ENCODE data around the gene SNPH. TPM values are rescaled to one million over a fixed set of nuclear protein-coding genes. Genes with fewer than 3 reads are reported as not detected.
A peak's percentile ranks its signal among the peaks of the same experiment; 100 is the strongest.

The SNPH gene
- total RNA-seq, 1 donor, result 1.3 TPM

DNA sequence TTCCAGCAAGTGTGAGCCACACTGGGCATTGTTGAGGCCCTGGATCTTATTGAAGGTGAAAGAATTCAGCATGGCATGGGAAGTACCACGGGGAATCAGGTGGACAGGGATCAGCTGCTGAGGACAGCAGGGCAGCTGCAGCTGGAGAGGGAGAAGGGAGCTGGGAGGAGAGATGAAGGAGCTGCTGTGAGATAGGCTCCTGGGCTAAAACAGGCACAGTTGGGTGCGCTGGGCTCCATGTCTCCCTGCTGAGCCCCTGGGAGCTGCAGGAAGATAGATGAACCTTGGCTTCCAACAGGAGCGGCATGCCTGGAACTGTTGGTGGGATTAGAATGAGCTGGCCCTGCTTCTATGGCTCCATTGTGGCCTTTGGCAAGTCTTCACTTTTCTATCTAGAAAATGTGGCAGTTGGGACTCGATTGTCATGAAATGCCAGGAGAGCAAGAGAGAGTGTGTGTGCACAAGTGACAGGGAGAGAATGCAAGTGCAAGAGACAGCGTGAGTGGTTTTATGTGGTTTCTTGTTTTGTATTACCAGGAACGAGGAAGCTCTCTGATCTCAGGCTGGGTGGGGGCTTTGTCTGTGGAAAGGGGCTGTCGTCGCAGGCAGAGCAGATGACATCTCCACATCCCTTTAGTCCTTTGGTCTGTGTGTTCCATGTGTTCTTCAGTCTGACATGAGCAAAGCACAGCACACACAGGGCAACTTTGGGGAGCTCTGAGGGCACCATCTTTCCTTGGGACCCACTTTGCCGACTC lies 20.4 kb downstream of the SNPH start:
- DNase-seq (ENCODE audit: low read depth in 2 of 3, low spot score in 2 of 3), result no peak

GRCh38 chr20:1287306-1287705 lies 21.2 kb downstream of the SNPH start:
- no peak for DNase-seq (ENCODE audit: low read depth in 2 of 3, low spot score in 2 of 3)

- no peak for DNase-seq (ENCODE audit: low read depth in 2 of 3, low spot score in 2 of 3)
Observed at GRCh38 chr20:1287787-1288569, 21.9 kb downstream of the SNPH start.

- DNase-seq (ENCODE audit: low read depth in 2 of 3, low spot score in 2 of 3), result no peak
Observed at GRCh38 chr20:1291191-1291741, 25.2 kb downstream of the SNPH start.

- no peak for DNase-seq (ENCODE audit: low read depth in 2 of 3, low spot score in 2 of 3)
Observed at GRCh38 chr20:1292620-1293019, 26.5 kb downstream of the SNPH start.

GRCh38 chr20:1293641-1294379 lies 27.7 kb downstream of the SNPH start:
- no peak for DNase-seq (ENCODE audit: low read depth in 2 of 3, low spot score in 2 of 3)

DNA sequence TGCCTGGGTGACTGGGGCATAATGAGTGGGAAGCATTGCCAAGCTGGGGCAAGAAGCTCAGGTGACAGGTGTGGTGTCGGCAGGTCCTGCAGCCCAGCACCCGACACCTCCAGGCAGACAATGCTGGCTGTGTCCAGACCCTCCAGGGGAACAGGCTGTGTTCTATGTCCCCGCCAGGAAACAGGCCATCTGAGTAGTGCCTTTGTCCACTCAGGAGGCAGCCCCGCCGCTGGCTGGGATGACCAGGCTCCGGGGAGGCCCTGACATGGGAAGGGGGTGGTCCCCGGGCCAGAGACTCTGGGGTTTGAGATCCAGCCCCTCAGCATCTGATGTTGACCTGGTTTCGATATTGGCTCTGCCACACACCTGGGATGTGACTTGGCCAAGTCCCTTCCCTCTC lies 28.4 kb downstream of the SNPH start:
- no peak for DNase-seq (ENCODE audit: low read depth in 2 of 3, low spot score in 2 of 3)

DNA sequence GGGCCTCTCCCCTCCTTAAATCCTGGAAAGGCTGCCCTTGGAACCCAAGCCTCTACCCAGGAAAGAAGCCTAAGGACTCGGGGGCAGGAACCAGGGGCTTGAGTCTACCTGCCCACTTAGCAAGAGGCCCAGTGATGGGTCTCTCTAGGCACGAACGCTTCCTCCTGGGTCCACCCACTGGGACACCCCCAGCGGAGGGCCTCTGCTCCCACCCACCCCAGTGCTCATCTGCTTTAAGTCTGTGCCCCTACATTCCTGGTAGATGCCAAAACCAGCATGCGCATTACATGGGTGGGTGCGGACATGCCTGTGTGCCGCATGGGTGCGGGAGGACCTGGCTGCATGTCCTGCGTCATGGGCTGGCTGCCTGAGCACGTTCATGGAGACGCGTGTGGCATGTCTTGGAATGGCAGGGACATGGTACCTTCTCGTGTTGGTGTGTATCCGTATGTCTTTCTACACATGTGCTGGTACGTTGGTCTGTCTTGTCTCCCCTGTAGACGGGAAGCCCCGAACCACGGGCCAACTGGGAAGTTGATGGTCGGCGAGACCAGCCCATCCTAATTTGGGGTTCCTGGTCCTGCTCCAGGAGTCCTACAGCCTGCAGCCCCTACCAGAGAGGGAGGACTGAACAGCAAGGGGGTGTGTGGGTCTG lies 29.3 kb downstream of the SNPH start:
- no peak for DNase-seq (ENCODE audit: low read depth in 2 of 3, low spot score in 2 of 3)

- no peak for DNase-seq (ENCODE audit: low read depth in 2 of 3, low spot score in 2 of 3)
Observed at GRCh38 chr20:1296117-1296610, 30.1 kb downstream of the SNPH start.

DNA sequence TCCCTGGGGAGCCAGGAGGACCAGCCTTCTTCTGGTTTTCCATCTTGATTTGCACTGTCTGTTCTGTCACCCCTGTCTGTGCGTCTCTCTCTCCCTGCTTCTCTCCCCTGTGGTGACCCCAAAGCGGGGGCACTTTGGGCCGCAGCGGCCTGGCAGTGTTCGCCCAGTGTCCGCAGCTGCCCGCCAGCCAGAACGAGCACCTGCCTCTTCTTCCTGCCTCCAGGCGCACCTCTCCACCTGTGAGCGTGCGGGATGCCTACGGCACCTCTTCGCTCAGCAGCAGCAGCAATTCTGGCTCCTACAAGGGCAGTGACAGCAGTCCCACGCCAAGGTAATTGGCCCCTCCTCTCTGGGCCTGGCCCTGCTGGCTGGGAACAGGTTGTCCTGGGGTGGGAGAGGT lies 30.8 kb downstream of the SNPH start:
- no peak for DNase-seq (ENCODE audit: low read depth in 2 of 3, low spot score in 2 of 3)

- DNase-seq (ENCODE audit: low read depth in 2 of 3, low spot score in 2 of 3), result no peak
Observed at GRCh38 chr20:1297486-1297885, 31.4 kb downstream of the SNPH start.

DNA sequence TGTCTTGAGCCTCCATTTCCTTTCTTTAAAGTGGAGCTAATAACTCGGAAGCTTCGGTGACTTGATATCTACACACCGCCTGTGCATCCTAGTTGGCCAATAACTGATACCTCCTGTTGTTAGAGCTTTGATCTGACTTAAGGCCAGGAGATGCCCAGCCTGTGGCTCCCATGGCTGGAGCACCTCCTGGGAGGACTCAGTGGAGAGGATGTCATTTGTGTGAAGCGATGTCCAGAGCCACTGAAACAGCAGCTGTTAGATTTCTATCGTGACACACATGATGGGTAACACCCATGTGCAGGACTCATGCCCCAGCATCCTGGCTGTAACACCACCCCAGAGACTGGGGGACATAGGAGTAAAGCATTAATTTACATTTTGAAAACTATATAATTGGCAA lies 32.1 kb downstream of the SNPH start:
- no peak for DNase-seq (ENCODE audit: low read depth in 2 of 3, low spot score in 2 of 3)

DNA sequence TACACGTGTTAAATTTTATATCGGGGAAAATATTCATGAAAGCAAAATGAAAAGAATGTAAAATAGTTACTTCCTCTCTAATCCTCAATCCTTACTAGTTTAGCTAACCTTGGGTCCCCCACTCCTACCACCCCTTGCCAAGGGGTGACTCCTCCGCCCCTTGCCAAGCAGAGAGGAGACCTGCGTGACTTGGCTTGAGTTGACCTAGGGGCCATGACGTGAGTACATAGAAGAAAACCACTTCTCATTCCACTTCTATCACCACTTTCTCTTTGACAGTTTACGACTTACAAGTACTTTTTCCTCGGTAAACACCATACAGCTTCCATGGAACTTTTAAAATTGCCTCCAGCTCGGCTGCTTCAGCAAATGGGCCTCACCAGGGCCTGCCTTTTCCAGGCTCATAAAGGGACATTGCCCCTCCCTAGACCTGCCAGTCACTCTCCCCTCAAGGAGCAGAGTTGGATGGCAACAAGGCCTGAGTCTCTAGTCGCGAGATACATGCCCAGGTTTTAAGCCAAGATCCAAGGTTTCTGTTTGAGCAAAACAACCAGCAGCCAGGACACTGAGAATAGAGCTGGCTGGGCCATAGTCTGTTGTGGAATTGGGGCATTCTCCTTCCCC lies 32.9 kb downstream of the SNPH start:
- DNase-seq (ENCODE audit: low read depth in 2 of 3, low spot score in 2 of 3), result no peak

DNA sequence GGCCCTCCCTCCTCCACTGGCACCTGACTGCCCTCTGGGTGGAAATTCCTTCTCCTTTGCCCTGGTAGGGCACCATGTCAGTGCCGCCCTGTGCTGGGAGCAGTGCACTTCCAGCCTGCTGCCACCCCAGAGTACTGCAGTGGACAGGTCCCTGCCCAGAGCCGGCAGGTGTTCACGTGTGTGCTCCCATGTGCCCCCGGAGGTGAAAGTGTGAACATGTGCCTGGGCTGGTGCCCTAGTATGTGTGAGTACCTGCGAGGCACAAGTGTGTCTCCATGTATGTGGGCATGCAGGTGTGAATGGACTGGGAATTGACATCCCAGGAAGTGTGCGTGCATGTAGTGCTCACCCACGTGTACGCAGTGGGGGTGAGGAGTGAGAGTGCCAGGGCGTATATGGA lies 33.4 kb downstream of the SNPH start:
- peak in 2 of 3 donors; percentile 24 to 26 for DNase-seq (ENCODE audit: low read depth in 2 of 3, low spot score in 2 of 3)

GRCh38 chr20:1300083-1300840 lies 34.2 kb downstream of the SNPH start:
- DNase-seq (ENCODE audit: low read depth in 2 of 3, low spot score in 2 of 3), result no peak

DNA sequence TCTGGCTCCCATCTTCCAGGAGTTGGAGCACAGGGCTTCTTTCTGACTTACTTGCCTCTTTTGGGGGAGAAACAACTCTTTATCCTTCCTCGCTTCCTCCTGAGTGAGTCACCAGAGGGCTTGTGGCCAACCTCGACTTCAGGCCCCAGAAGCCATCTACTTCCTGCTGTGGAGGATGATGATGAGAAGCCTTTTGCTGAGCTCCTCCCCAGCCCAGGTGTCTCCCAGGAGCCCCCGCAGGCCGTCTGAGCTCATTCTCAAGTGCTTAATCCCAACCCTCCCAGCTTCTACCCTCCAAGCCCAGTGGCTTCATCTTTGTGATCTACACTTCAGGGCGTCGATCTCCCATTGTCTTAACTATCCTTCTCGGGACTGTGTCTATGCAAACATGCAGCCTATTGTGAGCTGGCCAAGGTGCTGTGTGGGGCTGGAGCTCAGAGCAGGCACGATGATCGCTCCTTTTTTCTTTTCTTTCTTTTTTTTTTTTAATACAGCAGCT lies 35.0 kb downstream of the SNPH start:
- peak in 2 of 3 donors; percentile 70 to 77 for DNase-seq (ENCODE audit: low read depth in 2 of 3, low spot score in 2 of 3)

DNA sequence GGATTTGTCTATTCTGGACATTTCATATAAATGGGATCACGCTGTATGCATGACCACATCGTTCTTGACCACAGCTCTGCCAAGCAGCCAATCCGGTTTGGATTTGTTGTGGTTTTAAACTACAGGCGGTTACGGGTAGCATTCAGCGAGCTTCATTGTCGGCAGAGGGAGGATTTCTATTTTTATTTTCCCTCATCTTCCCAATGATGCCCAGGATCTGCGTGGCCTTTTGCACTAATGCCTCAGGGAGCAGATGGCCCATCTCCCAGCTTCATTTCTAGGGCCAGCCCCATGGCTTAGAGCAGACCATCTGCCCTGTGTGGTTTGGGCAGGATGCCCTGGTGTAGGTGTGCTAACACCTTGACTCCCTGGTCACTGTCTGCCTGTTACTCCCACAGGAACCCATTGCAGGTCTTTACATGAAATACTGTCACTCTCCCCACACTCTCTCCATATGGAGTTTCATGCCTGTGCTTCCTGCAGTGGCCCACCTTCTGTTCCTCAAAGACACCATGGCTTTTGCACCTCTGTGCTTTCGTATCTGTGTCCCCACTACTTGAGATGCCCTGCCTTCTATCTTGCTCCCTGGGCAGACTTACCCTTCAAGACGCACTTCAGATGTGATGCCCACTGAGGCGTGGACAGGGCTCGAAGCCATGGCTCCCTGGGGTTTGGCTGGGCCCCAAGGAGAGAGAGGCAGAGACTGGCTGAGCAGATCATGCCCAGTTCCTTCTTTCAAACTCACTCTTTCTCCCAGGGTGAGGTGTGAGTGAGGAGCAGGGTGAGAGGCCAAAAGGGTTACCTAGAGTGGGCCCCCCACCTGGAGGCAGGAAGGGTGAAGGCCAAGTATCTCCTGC lies 36.8 kb downstream of the SNPH start:
- peak in 1 of 3 donors; percentile 39 for DNase-seq (ENCODE audit: low read depth in 2 of 3, low spot score in 2 of 3)
